GM12874 (cell line): ENCODE results near the gene KRT81.

Experiments
- CTCF ChIP-seq: IDR thresholded peaks from 2 replicates; pipeline ENCODE4 v1.5.1; 2011; ENCODE audit warnings: low read depth, mild to moderate bottlenecking, control low read depth, low read length, moderate library complexity; ENCODE audit not compliant: insufficient read depth

Gene KRT81

GRCh38 chr12:52298677-52299190 lies 7.4 kb upstream of the KRT81 start:
- no peak for TF ChIP-seq CTCF

GRCh38 chr12:52296572-52297215 lies 5.4 kb upstream of the KRT81 start:
- no peak for TF ChIP-seq CTCF

- TF ChIP-seq CTCF: no peak
Measured at GRCh38 chr12:52295663-52296062, 4.3 kb upstream of the KRT81 start.

GRCh38 chr12:52294803-52295202 lies 3.5 kb upstream of the KRT81 start:
- TF ChIP-seq CTCF: no peak

GRCh38 chr12:52293926-52294325 lies 2.6 kb upstream of the KRT81 start:
- TF ChIP-seq CTCF: no peak

GRCh38 chr12:52285851-52286530 lies 5.3 kb downstream of the KRT81 start:
- no peak for TF ChIP-seq CTCF

GRCh38 chr12:52285172-52285745 lies 6.1 kb downstream of the KRT81 start:
- TF ChIP-seq CTCF: no peak
